Colonic mucosa (tissue), 4 donors: ENCODE data around the gene PITPNM2. TPM values are rescaled to one million over a fixed set of nuclear protein-coding genes. Genes with fewer than 3 reads are reported as not detected.

Experiments used
- DNase-seq: peaks from one replicate; pipeline ENCODE4 v3.0.0-alpha.2; 2020
- H3K27ac ChIP-seq: fragments of 200-600 bp; one replicate; pipeline ENCODE4 v1.8.0; 2021
- H3K27me3 ChIP-seq: fragments of 200-600 bp; one replicate; pipeline ENCODE4 v1.8.0; 2021
- H3K36me3 ChIP-seq: fragments of 200-600 bp; one replicate; pipeline ENCODE4 v1.8.0; 2021
- H3K4me1 ChIP-seq: fragments of 200-600 bp; one replicate; pipeline ENCODE4 v1.8.0; 2021; ENCODE audit warnings: mild to moderate bottlenecking
- H3K4me3 ChIP-seq: fragments of 200-600 bp; one replicate; pipeline ENCODE4 v1.8.0; 2021
- H3K9ac ChIP-seq, 2 donors: one replicate each; pipeline ENCODE4 v1.7.0; 2013; ENCODE audit warnings: control low read depth in 2 of 2, low read depth in 2 of 2, low read length in 2 of 2
- H3K9me3 ChIP-seq: fragments of 200-600 bp; one replicate; pipeline ENCODE4 v1.8.0; 2021
- intact Hi-C: fragments of 100-400 bp; cut with DNase I; formaldehyde crosslinking; loops from one replicate; pipeline ENCODE4 v1.14.1; 2022
- total RNA-seq, 2 donors: library from RNA; stranded (reverse); fragmentation: NEBNext Ultra II Directional in 1 of 2; extraction: Animal tissue kit (Norgen Biotek cat#: 25700) in 1 of 2; gene quantifications; one replicate each; pipeline ENCODE4 v1.2.1, GENCODE V29; 2021
- TF ChIP-seq, protein P1 (sequence below): fragments of 200-600 bp; IDR thresholded peaks from one replicate; pipeline ENCODE4 v1.8.0; 2022; ENCODE audit warnings: antibody characterized with exemption, mild to moderate bottlenecking
- donor health status: healthy.
- donor health status: DM: no; HTN: no; CAD: no.
- donor health status: DM: no; HTN: no; CAD: no.

Gene PITPNM2
- total RNA-seq, 2 donors from 2014 or later, result 9.3 to 17.4 TPM

DNA sequence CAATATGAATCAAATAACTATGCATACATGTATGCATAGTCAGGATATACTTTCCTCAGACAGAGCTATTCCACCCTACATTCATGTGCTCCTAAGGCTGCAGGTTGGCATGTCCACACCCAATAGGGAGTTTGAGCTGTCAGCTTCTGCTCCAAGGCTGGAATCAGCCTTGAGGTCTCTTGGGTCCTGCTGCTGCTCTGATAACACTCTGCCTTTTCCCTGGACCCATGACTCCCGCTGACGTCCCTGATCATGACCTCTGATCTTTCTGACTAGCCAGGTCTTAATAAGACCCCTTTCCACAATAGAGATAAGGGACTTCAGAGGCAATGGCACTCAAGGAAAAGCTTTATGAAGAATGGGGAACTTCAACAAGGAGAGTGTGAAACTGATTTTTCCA lies 5.7 kb downstream of the PITPNM2 start:
- no peak overlapping the region for H3K9ac ChIP-seq
- H3K9me3 ChIP-seq, result no peaks in the 10 kb centered on the region
- no peak overlapping the region for H3K4me3 ChIP-seq
- TF ChIP-seq, protein P1, sequence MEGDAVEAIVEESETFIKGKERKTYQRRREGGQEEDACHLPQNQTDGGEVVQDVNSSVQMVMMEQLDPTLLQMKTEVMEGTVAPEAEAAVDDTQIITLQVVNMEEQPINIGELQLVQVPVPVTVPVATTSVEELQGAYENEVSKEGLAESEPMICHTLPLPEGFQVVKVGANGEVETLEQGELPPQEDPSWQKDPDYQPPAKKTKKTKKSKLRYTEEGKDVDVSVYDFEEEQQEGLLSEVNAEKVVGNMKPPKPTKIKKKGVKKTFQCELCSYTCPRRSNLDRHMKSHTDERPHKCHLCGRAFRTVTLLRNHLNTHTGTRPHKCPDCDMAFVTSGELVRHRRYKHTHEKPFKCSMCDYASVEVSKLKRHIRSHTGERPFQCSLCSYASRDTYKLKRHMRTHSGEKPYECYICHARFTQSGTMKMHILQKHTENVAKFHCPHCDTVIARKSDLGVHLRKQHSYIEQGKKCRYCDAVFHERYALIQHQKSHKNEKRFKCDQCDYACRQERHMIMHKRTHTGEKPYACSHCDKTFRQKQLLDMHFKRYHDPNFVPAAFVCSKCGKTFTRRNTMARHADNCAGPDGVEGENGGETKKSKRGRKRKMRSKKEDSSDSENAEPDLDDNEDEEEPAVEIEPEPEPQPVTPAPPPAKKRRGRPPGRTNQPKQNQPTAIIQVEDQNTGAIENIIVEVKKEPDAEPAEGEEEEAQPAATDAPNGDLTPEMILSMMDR, result no peak
- intact Hi-C loops, result loop anchor here (10.0 kb wide), 1 partner anchor 170 kb away; the partner anchor contains the start of gene OGFOD2
- H3K27me3 ChIP-seq, result no peaks in the 10 kb centered on the region
- peaks cover 21% of the 10 kb centered on the region for H3K4me1 ChIP-seq
- H3K36me3 ChIP-seq, result no peaks in the 10 kb centered on the region
- DNase-seq, result no peak
- no peak overlapping the region for H3K27ac ChIP-seq

DNA sequence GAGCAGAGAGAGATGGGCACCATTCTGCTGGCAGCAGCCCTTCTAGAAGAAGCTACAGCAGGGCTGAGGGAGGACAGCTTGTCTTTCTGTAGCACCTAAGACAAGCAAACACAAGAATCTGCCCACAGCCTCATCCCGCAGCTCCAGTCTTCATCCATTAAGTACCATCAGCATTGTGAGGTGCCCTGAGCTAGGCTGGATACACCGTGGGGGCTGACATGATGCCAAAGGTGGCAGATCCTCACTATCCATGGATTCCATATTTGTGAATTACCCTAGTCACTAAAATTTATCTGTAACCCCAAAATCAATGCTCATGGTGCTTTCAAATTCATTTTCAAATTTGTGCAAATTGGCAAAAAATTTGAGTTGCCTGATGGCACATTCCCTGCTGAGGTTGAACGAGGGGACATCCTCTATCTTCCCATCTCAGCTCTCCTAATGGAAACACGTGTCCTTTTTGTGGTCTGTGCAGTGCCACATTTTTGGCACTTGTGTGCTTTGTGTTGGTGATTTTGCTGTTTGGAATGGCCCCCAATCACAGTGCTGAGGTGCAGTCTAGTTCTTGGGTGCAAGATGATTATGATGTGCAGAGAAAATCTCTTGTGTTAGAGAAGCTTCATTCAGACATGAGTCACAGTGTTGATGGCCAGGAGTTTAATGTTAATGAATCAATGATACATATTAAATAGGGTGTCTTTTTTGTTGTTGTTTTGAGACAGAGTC lies 7.0 kb downstream of the PITPNM2 start:
- intact Hi-C loops, result loop anchor here (10.0 kb wide), 1 partner anchor 169 kb away; the partner anchor contains the start of gene OGFOD2
- Histone ChIP-seq H3K9ac (peak overlapping the region; percentile 31 to 52), H3K27ac (peak overlapping the region; percentile 94), H3K4me3 (no peak overlapping the region), H3K27me3 (no peaks in the 10 kb centered on the region), H3K36me3 (no peaks in the 10 kb centered on the region), H3K4me1 (peaks cover 21% of the 10 kb centered on the region), H3K9me3 (no peaks in the 10 kb centered on the region)
- DNase-seq, result no peak
- TF ChIP-seq, protein P1, result no peak

DNA sequence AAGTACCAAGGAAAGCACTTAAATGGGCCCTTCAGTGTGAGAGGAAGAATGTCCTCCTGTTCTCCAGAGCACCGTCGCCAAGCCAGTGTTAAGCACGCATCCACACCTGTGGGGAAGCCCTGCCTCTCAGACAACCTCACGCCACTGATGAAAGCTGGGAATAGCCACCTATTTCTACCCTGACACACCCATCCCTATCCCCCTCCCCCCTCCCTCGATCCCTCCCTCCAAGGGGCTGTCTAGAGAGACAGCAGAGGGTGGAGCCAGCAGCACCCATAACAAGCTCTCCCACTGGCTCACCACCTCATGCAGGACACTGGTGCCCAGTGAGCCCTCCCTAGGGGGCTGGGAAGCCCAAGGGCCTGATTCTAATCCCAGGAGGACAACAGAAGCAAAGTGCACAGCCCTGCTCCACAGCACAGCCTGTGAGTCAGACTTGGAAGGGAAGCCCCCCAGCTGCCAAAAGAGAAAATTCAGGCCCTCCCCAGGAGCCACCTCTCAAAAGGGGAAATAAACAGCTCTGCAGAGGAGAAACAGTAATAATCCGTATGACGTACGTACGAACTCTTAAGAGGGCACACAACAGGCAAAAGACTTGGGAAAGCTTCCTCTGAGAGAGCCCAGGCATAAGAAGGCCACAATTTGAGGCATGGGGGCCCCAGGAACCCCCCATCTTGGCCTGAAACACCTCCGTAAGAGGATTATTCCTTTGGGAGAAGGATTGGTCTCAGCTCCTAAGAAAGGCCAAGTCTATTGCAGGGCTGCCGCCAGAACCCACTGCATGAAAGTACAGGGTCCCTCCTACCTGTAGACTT lies 7.8 kb downstream of the PITPNM2 start:
- Histone ChIP-seq H3K27ac (peak overlapping the region; percentile 94), H3K36me3 (no peaks in the 10 kb centered on the region), H3K9me3 (no peaks in the 10 kb centered on the region), H3K9ac (peak overlapping the region; percentile 52 to 82), H3K4me3 (no peak overlapping the region), H3K4me1 (peaks cover 21% of the 10 kb centered on the region), H3K27me3 (no peaks in the 10 kb centered on the region)
- TF ChIP-seq, protein P1, result no peak
- intact Hi-C loops, result loop anchor here (10.0 kb wide), 1 partner anchor 168 kb away; the partner anchor contains the start of gene OGFOD2
- DNase-seq, result peak; percentile 66

DNA sequence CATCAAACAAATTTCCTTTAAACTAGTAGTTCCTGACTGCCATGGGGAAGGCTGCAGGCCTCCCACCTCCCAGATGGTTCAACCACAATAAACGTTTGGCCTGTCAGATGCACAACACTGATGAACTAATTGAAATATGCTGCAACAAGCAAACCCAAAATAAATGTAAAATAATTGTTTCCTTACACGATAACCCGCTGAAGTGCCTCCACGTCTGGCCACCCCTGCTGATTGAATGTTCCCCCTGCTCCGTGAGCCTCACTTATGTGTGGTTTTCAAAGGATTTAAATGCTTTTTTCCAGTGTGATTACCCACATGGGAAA lies 8.4 kb downstream of the PITPNM2 start:
- intact Hi-C loops, result loop anchor here (10.0 kb wide), 1 partner anchor 168 kb away; the partner anchor contains the start of gene OGFOD2
- Histone ChIP-seq H3K9ac (peak overlapping the region in 1 of 2 donors; percentile 82), H3K9me3 (no peaks in the 10 kb centered on the region), H3K36me3 (no peaks in the 10 kb centered on the region), H3K27ac (peak overlapping the region; percentile 94), H3K27me3 (no peaks in the 10 kb centered on the region), H3K4me3 (no peak overlapping the region), H3K4me1 (peaks cover 21% of the 10 kb centered on the region)
- DNase-seq, result no peak
- TF ChIP-seq, protein P1, result no peak

DNA sequence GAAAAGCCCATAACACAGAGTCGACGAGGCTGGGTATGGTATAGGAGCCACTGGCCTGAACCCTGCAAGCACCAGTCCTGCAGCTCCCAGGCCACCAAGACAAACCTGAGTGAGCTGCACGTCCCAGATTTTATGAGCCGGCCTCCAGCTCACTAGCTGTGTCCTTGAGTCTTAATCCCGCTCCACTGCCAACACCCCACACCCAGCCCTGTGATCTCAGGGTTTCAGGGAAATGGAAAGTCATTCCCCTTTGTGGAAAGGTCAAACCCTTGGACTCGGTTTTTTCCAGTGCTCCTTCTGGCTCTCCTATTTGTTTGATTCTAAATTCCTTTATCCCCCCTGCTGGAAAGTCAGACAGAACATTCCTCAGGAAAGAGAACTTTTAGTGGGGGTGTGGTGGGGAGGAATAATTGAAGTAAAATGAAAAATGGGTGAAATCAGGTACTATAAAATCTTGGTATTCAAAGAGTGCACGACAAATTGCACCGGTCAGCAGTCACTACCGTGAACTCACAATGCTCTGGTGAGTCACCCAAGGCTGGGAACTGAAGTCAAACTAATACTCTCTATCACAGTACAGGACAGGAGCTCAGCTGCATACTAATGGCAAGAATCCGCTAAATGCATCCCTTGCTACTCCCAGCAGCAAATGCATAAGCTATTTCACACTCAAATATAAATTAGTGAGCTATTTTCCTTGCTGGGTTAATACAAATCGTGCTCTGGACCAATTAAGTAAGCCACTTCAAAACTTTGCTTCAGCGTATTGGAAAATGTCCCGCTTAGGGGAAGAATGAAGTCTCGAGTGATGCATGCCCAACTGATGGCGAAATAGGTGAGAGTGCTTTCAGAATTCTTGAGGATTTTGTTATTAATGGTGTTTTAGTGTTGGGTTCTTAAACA lies 9.0 kb downstream of the PITPNM2 start:
- Histone ChIP-seq H3K9me3 (no peaks in the 10 kb centered on the region), H3K36me3 (no peaks in the 10 kb centered on the region), H3K27ac (peak overlapping the region; percentile 94), H3K4me1 (peaks cover 21% of the 10 kb centered on the region), H3K4me3 (no peak overlapping the region), H3K9ac (peak overlapping the region; percentile 67 to 82), H3K27me3 (no peaks in the 10 kb centered on the region)
- intact Hi-C loops, result loop anchor here (10.0 kb wide), 1 partner anchor 167 kb away; the partner anchor contains the start of gene OGFOD2
- TF ChIP-seq, protein P1, result no peak
- peak; percentile 87 for DNase-seq
